NCI-H69 (cell line): Measurements from ENCODE around the gene LNX1.
A peak's percentile ranks its signal among the peaks of the same experiment; 100 is the strongest.
"Not testable (repeated sequence)": the region's sequence is repeated elsewhere in the genome, so short reads cannot be mapped to it uniquely, and the experiment has no call there.

Source experiments
- DNase-seq: peaks from one replicate; lab custom pipeline; 2025; lab: John Stamatoyannopoulos, UW

Gene LNX1

GRCh38 chr4:53463340-53463739 is 127.9 kb downstream of the LNX1 start:
- no peak for DNase-seq

GRCh38 chr4:53461244-53461643 is 130.0 kb downstream of the LNX1 start:
- peak; percentile 46 for DNase-seq

DNA sequence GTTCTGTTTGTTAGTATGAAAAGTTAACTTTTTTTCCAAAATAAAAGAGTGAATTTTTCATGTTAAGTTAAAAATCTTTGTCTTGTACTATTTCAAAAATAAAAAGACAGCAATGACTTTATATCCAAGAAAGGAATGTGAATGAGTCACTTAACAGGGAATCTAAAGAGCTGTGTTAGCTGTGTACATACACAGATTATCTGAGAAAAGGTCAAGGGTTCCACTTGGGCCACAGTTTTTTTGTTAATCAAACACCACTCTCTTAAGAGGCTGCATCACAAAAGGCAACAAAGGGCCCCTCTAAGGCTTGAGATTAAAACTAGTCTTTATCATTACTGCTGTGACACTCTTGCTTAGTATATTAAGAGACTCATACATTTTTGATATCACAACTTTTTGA is 131.7 kb downstream of the LNX1 start:
- peak; percentile 1 for DNase-seq

DNA sequence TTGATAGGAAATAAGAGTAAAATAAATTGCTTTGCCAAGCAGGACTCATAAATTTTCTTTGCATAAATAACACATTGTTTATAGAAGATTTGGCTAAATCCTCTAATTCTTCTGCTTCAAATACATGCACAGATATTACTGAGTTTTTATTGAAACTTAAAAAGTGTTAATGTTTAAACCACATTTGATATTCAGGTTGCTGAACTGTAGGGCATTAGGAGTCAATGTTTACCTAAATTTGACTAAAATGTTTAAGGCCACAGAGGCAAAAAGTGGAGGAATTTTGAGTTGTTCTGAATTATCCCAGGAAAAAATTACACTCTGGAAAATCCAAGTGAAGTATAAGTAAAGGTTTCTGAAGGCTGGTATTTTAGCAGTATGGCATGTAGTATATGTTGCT is 135.1 kb downstream of the LNX1 start:
- DNase-seq, result no peak

DNA sequence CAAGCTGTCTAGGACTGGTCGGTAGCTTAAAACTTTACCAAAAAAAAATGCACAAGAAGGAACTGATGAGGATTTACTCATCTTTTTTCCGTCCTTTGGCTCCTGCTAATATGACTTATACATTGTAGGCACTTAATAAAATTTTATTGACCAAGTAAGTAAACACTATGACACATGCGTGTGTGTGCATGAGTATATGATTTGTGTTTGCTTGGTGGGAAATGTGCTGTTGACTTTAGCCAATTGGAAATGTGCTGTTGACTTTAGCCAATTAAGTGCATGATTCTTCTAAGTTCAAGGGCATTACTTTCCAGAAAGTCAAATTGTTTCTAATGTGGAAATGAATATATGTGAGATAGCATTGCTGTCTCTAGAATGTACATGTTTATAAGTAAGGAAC is 135.5 kb downstream of the LNX1 start:
- peak; percentile 23 for DNase-seq

GRCh38 chr4:53453385-53453784 is 137.9 kb downstream of the LNX1 start:
- no peak for DNase-seq

GRCh38 chr4:53450773-53451172 is 140.5 kb downstream of the LNX1 start:
- peak; percentile 1 for DNase-seq

DNA sequence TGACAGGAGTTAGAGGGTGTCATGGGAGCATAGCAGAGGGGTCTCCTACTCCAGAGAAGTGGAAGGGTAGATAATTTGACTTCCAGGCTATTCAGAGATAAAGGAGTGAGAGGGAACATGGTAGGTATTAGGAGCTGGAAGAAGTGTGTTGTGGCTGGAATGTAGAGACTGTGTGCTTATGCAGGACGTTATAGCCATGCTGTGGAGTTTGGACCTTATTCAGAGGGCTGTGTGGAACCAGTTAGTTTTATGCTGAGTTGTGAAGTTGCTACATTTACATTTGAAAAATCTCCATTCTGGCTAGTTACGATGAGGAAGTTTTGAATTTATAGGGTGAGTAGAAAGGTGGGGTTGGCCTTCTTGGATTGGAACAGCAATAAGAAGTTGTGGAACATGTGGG is 146.3 kb downstream of the LNX1 start:
- no peak for DNase-seq

DNA sequence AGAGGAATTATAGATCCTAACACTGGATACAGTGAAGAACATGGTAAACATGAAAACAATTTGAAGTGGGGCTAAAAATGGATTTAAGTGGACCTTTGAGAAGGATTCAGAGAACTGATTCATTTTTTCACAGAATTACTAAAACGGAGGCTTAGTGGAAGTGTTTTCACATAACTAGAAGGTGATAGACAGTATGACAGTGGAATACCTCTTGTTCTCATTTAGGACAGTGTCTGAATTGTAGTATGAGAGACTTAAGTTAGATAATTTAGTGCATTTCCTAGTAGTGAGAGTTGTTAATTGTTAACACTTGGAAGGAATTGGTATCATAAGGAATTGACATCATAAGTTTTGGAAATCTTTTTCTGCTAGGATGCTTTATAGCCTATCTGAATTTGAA is 149.7 kb downstream of the LNX1 start:
- DNase-seq, result no peak

GRCh38 chr4:53436251-53436650 is 155.0 kb downstream of the LNX1 start:
- DNase-seq, result no peak

- DNase-seq, result no peak
Observed at GRCh38 chr4:53432528-53433424, 158.5 kb downstream of the LNX1 start.

DNA sequence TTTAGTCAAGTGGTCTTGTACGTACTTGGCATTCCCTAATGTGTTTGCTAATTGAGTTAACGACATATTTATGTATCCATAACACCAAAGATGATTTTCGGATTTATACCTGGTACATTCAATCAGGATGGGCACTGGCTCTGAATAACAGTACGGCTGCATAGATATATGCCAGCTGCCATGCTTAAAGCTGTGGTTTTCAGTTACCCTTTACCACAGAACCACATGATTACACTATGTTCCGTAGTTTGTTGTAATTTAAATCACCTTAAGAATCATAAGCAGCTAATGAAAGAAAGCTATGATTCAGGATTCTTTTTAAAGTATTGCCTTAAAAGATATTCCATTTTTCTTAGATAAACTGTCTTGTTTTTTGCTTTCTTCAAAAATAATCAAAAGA is 160.2 kb downstream of the LNX1 start:
- no peak for DNase-seq

GRCh38 chr4:53427366-53427765 is 163.9 kb downstream of the LNX1 start:
- no peak for DNase-seq

DNA sequence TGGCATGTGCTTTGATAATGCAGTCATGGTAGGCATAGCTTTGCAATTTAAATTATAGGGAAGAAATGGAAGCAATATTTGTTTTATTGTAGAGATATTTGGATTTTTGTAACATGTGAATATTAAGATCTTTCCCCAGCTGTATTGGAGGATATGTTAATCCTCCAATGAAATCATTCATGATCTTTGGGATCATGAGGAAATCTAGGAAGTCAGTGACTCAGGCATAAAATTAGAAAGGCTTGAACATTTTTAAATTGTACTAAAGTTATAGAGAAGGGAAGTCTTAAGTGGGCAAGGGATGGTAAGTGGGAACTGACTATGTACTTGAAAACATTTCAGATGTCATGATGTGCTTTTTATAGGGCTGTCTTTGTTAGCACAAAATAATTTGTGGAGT is 167.0 kb downstream of the LNX1 start:
- no peak for DNase-seq

GRCh38 chr4:53422367-53422766 is 168.9 kb downstream of the LNX1 start:
- no peak for DNase-seq

- no peak for DNase-seq
Observed at GRCh38 chr4:53421791-53422190, 169.5 kb downstream of the LNX1 start.

DNA sequence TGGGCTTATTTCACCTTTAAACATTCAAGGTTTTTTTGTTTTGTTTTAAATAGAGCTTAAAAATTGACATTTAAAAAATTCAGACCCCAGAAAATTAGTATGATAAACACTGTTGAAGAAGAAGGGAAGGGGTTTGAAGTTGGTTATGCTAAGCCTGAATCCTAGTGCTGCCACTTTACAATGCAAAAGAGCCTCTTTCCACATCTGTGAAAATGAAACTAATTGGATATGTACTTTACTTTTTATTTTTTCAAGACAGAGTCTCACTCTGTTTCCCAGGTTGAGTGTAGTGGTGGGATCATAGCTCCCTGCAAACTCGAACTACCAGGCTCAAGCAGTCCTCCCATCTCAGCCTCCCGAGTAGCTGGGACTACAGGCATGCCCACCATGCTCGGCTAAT is 172.1 kb downstream of the LNX1 start:
- no peak for DNase-seq

DNA sequence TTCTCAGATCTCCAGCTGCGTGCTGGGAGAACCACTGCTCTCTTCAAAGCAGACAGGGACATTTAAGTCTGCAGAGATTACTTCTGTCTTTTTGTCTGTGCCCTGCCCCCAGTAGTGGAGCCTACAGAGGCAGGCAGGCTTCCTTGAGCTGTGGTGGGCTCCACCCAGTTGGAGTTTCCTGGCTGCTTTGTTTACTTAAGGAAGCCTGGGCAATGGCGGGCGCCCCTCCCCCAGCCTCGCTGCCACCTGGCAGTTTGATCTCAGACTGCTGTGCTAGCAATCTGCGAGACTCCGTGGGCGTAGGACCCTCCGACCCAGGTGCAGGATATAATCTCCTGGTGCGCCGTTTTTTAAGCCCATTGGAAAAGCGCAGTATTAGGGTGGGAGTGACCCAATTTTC is 181.8 kb downstream of the LNX1 start:
- not testable (repeated sequence) for DNase-seq
